H1 (cell line): Measurements from ENCODE around the gene C9. TPM values are rescaled to one million over a fixed set of nuclear protein-coding genes. Genes with fewer than 3 reads are reported as not detected.

ENCODE experiments used
- CTCF ChIA-PET: fragments of 300-600 bp; sonication (Branson Sonifier 250); formaldehyde crosslinking; loops from one replicate; lab custom pipeline; 2021; ENCODE audit not compliant: partially characterized antibody; lab: Charles Lee
- POLR2A ChIA-PET: fragments of 300-600 bp; sonication (Branson Sonifier 250); formaldehyde crosslinking; loops from one replicate; lab custom pipeline; 2021; ENCODE audit warnings: inconsistent platforms; ENCODE audit not compliant: partially characterized antibody; lab: Charles Lee
- DNase-seq, 2 experiments: peaks; one replicate each; pipeline versions ENCODE4 v3.0.0 to v3.0.0-alpha.2; 2010 to 2022; ENCODE audit warnings: low spot score in 2 of 2, low read depth in 1 of 2, mixed read lengths in 1 of 2
- FAIRE-seq: peaks from 2 replicates; lab custom pipeline; 2011; peaks lifted over from hg19 to GRCh38; lab: Jason Lieb, UNC
- H2AFZ ChIP-seq: 2 replicates; pipeline ENCODE4 v1.8.1; 2012; ENCODE audit warnings: low read length, inconsistent platforms
- H2AK5ac ChIP-seq: 2 replicates; pipeline ENCODE4 v1.6.1; 2013; ENCODE audit warnings: low read depth, low read length
- H2BK120ac ChIP-seq: replicated peaks from 2 replicates; pipeline ENCODE3; 2013; ENCODE audit warnings: low read depth, low read length, inconsistent platforms
- H2BK12ac ChIP-seq: 2 replicates; pipeline ENCODE4 v1.6.1; 2013; ENCODE audit warnings: low read depth, low read length
- H2BK15ac ChIP-seq: 2 replicates; pipeline ENCODE4 v1.6.1; 2013; ENCODE audit warnings: low read length
- H2BK20ac ChIP-seq: 2 replicates; pipeline ENCODE4 v1.6.1; 2013; ENCODE audit warnings: low read length
- H2BK5ac ChIP-seq: 2 replicates; pipeline ENCODE4 v1.6.1; 2013; ENCODE audit warnings: low read depth, low read length
- H3K14ac ChIP-seq: 2 replicates; pipeline ENCODE4 v1.6.1; 2013; ENCODE audit warnings: inconsistent platforms; ENCODE audit not compliant: insufficient read length
- H3K18ac ChIP-seq: 2 replicates; pipeline ENCODE4 v1.6.1; 2013; ENCODE audit warnings: low read length; ENCODE audit errors: extremely low read depth
- H3K23ac ChIP-seq: 2 replicates; pipeline ENCODE4 v1.6.1; 2013; ENCODE audit warnings: inconsistent platforms; ENCODE audit not compliant: insufficient read length
- H3K23me2 ChIP-seq: 2 replicates; pipeline ENCODE4 v1.6.1; 2013; ENCODE audit warnings: low read depth, low read length
- H3K27ac ChIP-seq: 2 replicates; pipeline ENCODE4 v1.6.1; 2011; ENCODE audit warnings: low read depth, low read length, inconsistent platforms
- H3K27me3 ChIP-seq, 4 experiments: replicated peaks in 1 of 4; 1 replicate in 1 of 4; 2 replicates in 3 of 4; pipeline versions ENCODE4 v1.6.1 to v1.8.1; 2011 to 2013; ENCODE audit warnings: low read length in 3 of 4, mild to moderate bottlenecking in 3 of 4, inconsistent platforms in 2 of 4, mixed read lengths in 2 of 4, moderate library complexity in 1 of 4; ENCODE audit not compliant: control insufficient read depth in 3 of 4, insufficient read depth in 3 of 4; ENCODE audit errors: extremely low read depth in 1 of 4
- H3K36me3 ChIP-seq, 4 experiments: 2 replicates each; pipeline versions ENCODE4 v1.6.1 to v1.8.1; 2011 to 2013; ENCODE audit warnings: mild to moderate bottlenecking in 4 of 4, low read length in 3 of 4, moderate library complexity in 2 of 4, control low read depth in 1 of 4, inconsistent platforms in 1 of 4; ENCODE audit not compliant: insufficient read depth in 4 of 4, control insufficient read depth in 2 of 4
- H3K4ac ChIP-seq: replicated peaks from 2 replicates; pipeline ENCODE3; 2013; ENCODE audit warnings: low read length, low read depth, mixed read lengths, inconsistent platforms; ENCODE audit not compliant: insufficient read length
- H3K4me1 ChIP-seq, 4 experiments: replicated peaks in 1 of 4; 1 replicate in 1 of 4; 2 replicates in 3 of 4; pipeline versions ENCODE4 v1.6.1 to v1.8.1; 2011 to 2013; ENCODE audit warnings: low read length in 3 of 4, inconsistent platforms in 2 of 4, mixed read lengths in 1 of 4; ENCODE audit not compliant: insufficient read depth in 4 of 4, control insufficient read depth in 3 of 4
- H3K4me2 ChIP-seq, 2 experiments: 2 replicates each; pipeline versions ENCODE4 v1.6.1 to v1.8.1; 2011 to 2013; ENCODE audit warnings: low read depth in 2 of 2, low read length in 2 of 2, control low read depth in 1 of 2, inconsistent platforms in 1 of 2, mild to moderate bottlenecking in 1 of 2; ENCODE audit not compliant: insufficient read depth in 1 of 2
- H3K4me3 ChIP-seq, 4 experiments: fragments of 200-600, 300-600 bp in 1 of 4; sonication (generic), shearing (Covaris generic), sonication (Bioruptor Twin) in 1 of 4; 2 replicates each; pipeline versions ENCODE4 v1.5.1 to v1.8.1; 2011 to 2016; ENCODE audit warnings: low read length in 4 of 4, low read depth in 3 of 4, control low read depth in 2 of 4, inconsistent platforms in 2 of 4, mild to moderate bottlenecking in 2 of 4, mixed read lengths in 1 of 4, moderate library complexity in 1 of 4; ENCODE audit not compliant: insufficient read depth in 2 of 4; ENCODE audit errors: extremely low read depth in 1 of 4
- H3K56ac ChIP-seq: replicated peaks from 2 replicates; pipeline ENCODE3; 2013; ENCODE audit warnings: low read depth, mild to moderate bottlenecking, mixed read lengths, low read length, inconsistent platforms; ENCODE audit not compliant: insufficient read length
- H3K79me1 ChIP-seq: 2 replicates; pipeline ENCODE4 v1.6.1; 2013; ENCODE audit warnings: low read depth, low read length, control low read depth
- H3K79me2 ChIP-seq, 2 experiments: 2 replicates each; pipeline versions ENCODE4 v1.6.1 to v1.8.1; 2012 to 2013; ENCODE audit warnings: low read length in 2 of 2, mild to moderate bottlenecking in 2 of 2, inconsistent platforms in 1 of 2; ENCODE audit not compliant: insufficient read depth in 2 of 2, control insufficient read depth in 1 of 2
- H3K9ac ChIP-seq, 4 experiments: replicated peaks in 1 of 4; 1 replicate in 1 of 4; 2 replicates in 3 of 4; pipeline versions ENCODE4 v1.6.1 to v1.8.1; 2011 to 2013; ENCODE audit warnings: low read depth in 3 of 4, low read length in 3 of 4, control low read depth in 2 of 4, mild to moderate bottlenecking in 2 of 4, moderate library complexity in 2 of 4, inconsistent platforms in 1 of 4; ENCODE audit errors: extremely low read depth in 1 of 4
- H3K9me3 ChIP-seq, 2 experiments: 2 replicates each; pipeline versions ENCODE4 v1.6.1 to v1.8.1; 2012 to 2013; ENCODE audit warnings: mild to moderate bottlenecking in 2 of 2, moderate library complexity in 2 of 2, control low read depth in 1 of 2, inconsistent platforms in 1 of 2, low read depth in 1 of 2, low read length in 1 of 2, mixed read lengths in 1 of 2; ENCODE audit not compliant: insufficient read depth in 2 of 2
- H4K20me1 ChIP-seq, 2 experiments: replicated peaks in 1 of 2; 2 replicates each; pipeline versions ENCODE3 to v1.8.1; 2011 to 2013; ENCODE audit warnings: inconsistent platforms in 2 of 2, low read length in 2 of 2, mild to moderate bottlenecking in 1 of 2; ENCODE audit not compliant: insufficient read depth in 2 of 2, control insufficient read depth in 1 of 2
- H4K5ac ChIP-seq: 2 replicates; pipeline ENCODE4 v1.6.1; 2013; ENCODE audit warnings: low read length, low read depth, mixed read lengths, inconsistent platforms; ENCODE audit not compliant: insufficient read length
- H4K8ac ChIP-seq: 2 replicates; pipeline ENCODE4 v1.8.0; 2013; ENCODE audit warnings: mild to moderate bottlenecking, moderate library complexity, low read length, inconsistent platforms; ENCODE audit not compliant: insufficient read depth; ENCODE audit errors: extremely low read depth
- H4K91ac ChIP-seq: replicated peaks from 2 replicates; pipeline ENCODE3; 2013; ENCODE audit warnings: low read length, mixed read lengths, inconsistent platforms; ENCODE audit not compliant: insufficient read length
- BCL11A ChIP-seq, 2 experiments: IDR thresholded peaks; one replicate each; pipeline ENCODE4 v1.6.1; 2011; ENCODE audit warnings: low read depth in 2 of 2, low read length in 2 of 2, mild to moderate bottlenecking in 2 of 2
- CHD2 ChIP-seq: IDR thresholded peaks from 2 replicates; pipeline ENCODE4 v1.6.1; 2012; ENCODE audit warnings: low read length, improper control_type of control experiment
- E2F6 ChIP-seq: IDR thresholded peaks from 2 replicates; pipeline ENCODE4 v1.6.1; 2012; ENCODE audit warnings: inconsistent platforms
- EP300 ChIP-seq, 2 experiments: IDR thresholded peaks; 1 replicate in 1 of 2; 2 replicates in 1 of 2; pipeline ENCODE4 v1.6.1; 2011 to 2012; ENCODE audit warnings: low read depth in 2 of 2, low read length in 2 of 2, mild to moderate bottlenecking in 2 of 2, borderline replicate concordance in 1 of 2, inconsistent platforms in 1 of 2, moderate library complexity in 1 of 2
- GTF2F1 ChIP-seq: IDR thresholded peaks from 2 replicates; pipeline ENCODE4 v1.6.1; 2012; ENCODE audit warnings: low read depth, low read length, improper control_type of control experiment, borderline replicate concordance
- HDAC6 ChIP-seq: IDR thresholded peaks from one replicate; pipeline ENCODE4 v1.7.1; 2012; ENCODE audit warnings: low read depth, mild to moderate bottlenecking, inconsistent platforms, low read length, moderate library complexity
- KDM1A ChIP-seq: fragments of 200-600, 300-600 bp; sonication (generic); IDR thresholded peaks from 2 replicates; pipeline ENCODE4 v1.7.1; 2016; ENCODE audit warnings: mild to moderate bottlenecking, low read length, borderline replicate concordance
- KDM5A ChIP-seq: fragments of 200-600 bp; IDR thresholded peaks from 2 replicates; pipeline ENCODE4 v1.7.1; 2012; ENCODE audit warnings: mild to moderate bottlenecking, low read length, inconsistent platforms, mixed read lengths
- NRF1 ChIP-seq: IDR thresholded peaks from 2 replicates; pipeline ENCODE4 v1.6.1; 2011; ENCODE audit warnings: mild to moderate bottlenecking, low read depth, low read length, improper control_type of control experiment
- SIX5 ChIP-seq: IDR thresholded peaks from 2 replicates; pipeline ENCODE4 v1.6.1; 2011; ENCODE audit warnings: mild to moderate bottlenecking, low read depth, low read length
- YY1 ChIP-seq: IDR thresholded peaks from 2 replicates; pipeline ENCODE4 v1.6.1; 2011; ENCODE audit warnings: low read depth, mild to moderate bottlenecking, low read length
- WGBS, 2 experiments: shearing (Covaris generic) in 1 of 2; methylation state at CpG; one replicate each; pipeline versions ENCODE4 v1.1.6 to v1.1.7; 2013 to 2015; ENCODE audit warnings: low lambda C conversion rate in 2 of 2, mixed read lengths in 2 of 2, inconsistent platforms in 1 of 2, low coverage in 1 of 2, missing lambda C conversion rate in 1 of 2; ENCODE audit not compliant: insufficient replicate concordance in 2 of 2, insufficient coverage in 1 of 2, insufficient read length in 1 of 2; ENCODE audit errors: extremely low coverage in 1 of 2, missing lambda C conversion rate in 1 of 2; 5-methylcytosine and 5-hydroxymethylcytosine counted together
- polyA plus RNA-seq, 7 experiments: library from polyadenylated mRNA; depleted of rRNA in 3 of 7; stranded (reverse) in 5 of 7; unstranded in 2 of 7; fragments of >200 nt in 5 of 7; fragments of 200-250 nt in 2 of 7; gene quantifications; 1 replicate in 5 of 7; 2 replicates in 1 of 7; 4 replicates in 1 of 7; pipeline versions ENCODE4 v1.2.1 to v1.2.3, GENCODE V29; 2011 to 2013; ENCODE audit warnings: missing spikeins in 2 of 7, mixed read lengths in 2 of 7
- total RNA-seq: library from RNA; stranded (reverse); fragmentation: NEBNext Ultra II Directional; extraction: Animal tissue kit (Norgen Biotek cat#: 25700); gene quantifications from 2 replicates; pipeline ENCODE4 v1.2.1, GENCODE V29; 2021

The C9 gene
- total and polyA plus RNA-seq, 2 of the 8 experiments (the other 6 are each of a cell fraction or from before 2014, with no cell fraction given) = not detected

- no peak overlapping the region for H3K4me3 ChIP-seq
- H2BK12ac ChIP-seq = no peak overlapping the region
- no peak overlapping the region for H2BK20ac ChIP-seq
- no peaks in the 10 kb centered on the region for H3K79me2 ChIP-seq
- ChIA-PET CTCF (interaction anchor here (0.8 kb wide), 1 partner anchor 26 kb away, joined by 3 read pairs; no protein-coding TSS in a partner anchor), POLR2A (no interaction called here)
- DNase-seq (no peak), FAIRE-seq (no peak)
- no peak overlapping the region for H3K23ac ChIP-seq
- no peak overlapping the region for H2AK5ac ChIP-seq
- no peak overlapping the region for H3K9ac ChIP-seq
- no peak overlapping the region for H2BK15ac ChIP-seq
- H3K18ac ChIP-seq = no peak overlapping the region
- no peaks in the 10 kb centered on the region for H4K20me1 ChIP-seq
- H3K4me2 ChIP-seq = no peak overlapping the region
- H3K9me3 ChIP-seq = no peaks in the 10 kb centered on the region
- TF ChIP-seq GTF2F1 (no peak), E2F6 (no peak), KDM1A (no peak), SIX5 (no peak), NRF1 (no peak), CHD2 (no peak), KDM5A (no peak), EP300 (IDR thresholded peaks at IDR 0.05; ENCODE audit: borderline replicate concordance in 1 of 2, low read depth in 2 of 2, low read length in 2 of 2) (no peak), HDAC6 (no peak), YY1 (no peak), BCL11A (IDR thresholded peaks at IDR 0.05; ENCODE audit: low read depth in 2 of 2, low read length in 2 of 2) (no peak)
- H3K14ac ChIP-seq = no peak overlapping the region
- H2AFZ ChIP-seq = no peak overlapping the region
- H3K36me3 ChIP-seq = no peaks in the 10 kb centered on the region
- no peak overlapping the region for H4K5ac ChIP-seq
- H3K79me1 ChIP-seq = no peaks in the 10 kb centered on the region
- no peaks in the 10 kb centered on the region for H3K23me2 ChIP-seq
- H3K56ac ChIP-seq = no peak overlapping the region
- no peak overlapping the region for H3K4ac ChIP-seq
- H3K4me1 ChIP-seq = no peaks in the 10 kb centered on the region
- no peaks in the 10 kb centered on the region for H3K27me3 ChIP-seq
- no peak overlapping the region for H2BK120ac ChIP-seq
- 100% methylated on average over 1 of the region's 1 CpG; no CpG with 5 or more reads in 1 of the 2 experiments for WGBS, 2 experiments
- no peak overlapping the region for H4K91ac ChIP-seq
- H4K8ac ChIP-seq = no peak overlapping the region
- H2BK5ac ChIP-seq = no peak overlapping the region
- no peak overlapping the region for H3K27ac ChIP-seq
These were observed 54.8 kb downstream of the C9 start for GRCh38 chr5:39309534-39309933.
